K562 (cell line): Measurements from ENCODE around the gene NOM1. TPM values are rescaled to one million over a fixed set of nuclear protein-coding genes. Genes with fewer than 3 reads are reported as not detected.

Experiments used
- CBX2 ChIP-seq: fragments of 200-600 bp; sonication (generic); IDR thresholded peaks from one replicate; pipeline ENCODE4 v1.6.1; 2012; ENCODE audit warnings: mild to moderate bottlenecking, low read length, inconsistent platforms; ENCODE audit not compliant: insufficient read depth, poor library complexity, severe bottlenecking
- DIDO1 ChIP-seq: fragments of 450-650 bp; IDR thresholded peaks from 2 replicates; pipeline ENCODE4 v1.6.1; 2016; ENCODE audit warnings: low read depth, missing biosample characterization, missing genetic modification characterization
- HDAC2 ChIP-seq: fragments of 450-650 bp; IDR thresholded peaks from 2 replicates; pipeline ENCODE4 v1.6.1; 2016; ENCODE audit warnings: mild to moderate bottlenecking
- NR1H2 ChIP-seq: sonication (generic); formaldehyde crosslinking; IDR thresholded peaks from 2 replicates; pipeline ENCODE4 v1.4.0; 2020; ENCODE audit warnings: mild to moderate bottlenecking, missing genetic modification reagents
- NR4A1 ChIP-seq, 2 experiments: fragments of 250-450 bp in 1 of 2; fragments of 450-650 bp in 1 of 2; sonication (Bioruptor Pico) in 1 of 2; IDR thresholded peaks; 2 replicates each; pipeline versions ENCODE4 v1.4.0 to v1.6.1; 2016 to 2020; ENCODE audit warnings: mild to moderate bottlenecking in 2 of 2, missing compliant biosample characterization in 1 of 2, missing genetic modification characterization in 1 of 2, moderate library complexity in 1 of 2
- RBM25 ChIP-seq: fragments of 200-400 bp; formaldehyde crosslinking; IDR thresholded peaks from 2 replicates; pipeline ENCODE4 v1.6.1; 2018; ENCODE audit warnings: low read length, low read depth, moderate library complexity; ENCODE audit not compliant: severe bottlenecking
- YBX1 ChIP-seq: fragments of 450-650 bp; IDR thresholded peaks from 2 replicates; pipeline ENCODE4 v1.7.1; 2016; ENCODE audit warnings: mild to moderate bottlenecking
- polyA plus RNA-seq, 8 experiments: library from polyadenylated mRNA; depleted of rRNA in 4 of 8; stranded (reverse) in 5 of 8; unstranded in 3 of 8; fragments of >200 nt; fragmentation: Nextera tagmentation in 2 of 8; fragmentation: Illumina TruSeq in 1 of 8; extraction: Ambion mirVana in 2 of 8; extraction: Trizol in 1 of 8; gene quantifications; 2 replicates each; pipeline versions ENCODE4 v1.2.1 to v1.2.3, GENCODE V29; 2011 to 2014; ENCODE audit warnings: inconsistent platforms in 1 of 8, missing spikeins in 1 of 8
- total RNA-seq, 7 experiments: library from RNA; depleted of rRNA in 6 of 7; stranded (reverse); fragments of >200 nt in 6 of 7; fragmentation: Illumina TruSeq in 2 of 7; extraction: Trizol in 2 of 7; gene quantifications; 2 replicates each; pipeline versions ENCODE4 v1.2.1 to v1.2.3, GENCODE V29; 2011 to 2021; ENCODE audit warnings: low replicate concordance in 1 of 7
- TF ChIP-seq, protein P1 (sequence below), 2 experiments: IDR thresholded peaks in 1 of 2; conservative IDR thresholded peaks in 1 of 2; 2 replicates each; pipeline ENCODE4 v1.6.1; 2016; ENCODE audit warnings: low read depth in 2 of 2, mild to moderate bottlenecking in 1 of 2, missing compliant biosample characterization in 1 of 2, missing genetic modification characterization in 1 of 2, moderate library complexity in 1 of 2
- TF ChIP-seq, protein P2 (sequence below): fragments of 450-650 bp; formaldehyde crosslinking; IDR thresholded peaks from 2 replicates; pipeline ENCODE4 v1.4.0; 2022; ENCODE audit warnings: missing genetic modification characterization
- TF ChIP-seq, protein P3 (sequence below), 2 experiments: fragments of 250-450 bp in 1 of 2; fragments of 450-650 bp in 1 of 2; sonication (Bioruptor Pico) in 1 of 2; IDR thresholded peaks; 2 replicates each; pipeline versions ENCODE4 v1.6.1 to v1.8.0; 2016 to 2021; ENCODE audit warnings: mild to moderate bottlenecking in 2 of 2, moderate library complexity in 2 of 2, missing compliant biosample characterization in 1 of 2, missing genetic modification characterization in 1 of 2
- TF ChIP-seq, protein P4 (sequence below): fragments of 250-450 bp; sonication (Bioruptor Pico); IDR thresholded peaks from 2 replicates; pipeline ENCODE4 v1.5.0; 2020; ENCODE audit warnings: mild to moderate bottlenecking, borderline replicate concordance
- TF ChIP-seq, protein P5 (sequence below): IDR thresholded peaks from 2 replicates; pipeline ENCODE4 v1.6.1; 2016; ENCODE audit warnings: missing genetic modification characterization, missing compliant biosample characterization

Gene NOM1
- total and polyA plus RNA-seq, 9 of the 15 experiments (the other 6 are each of a cell fraction or from before 2014, with no cell fraction given), result 6.8 to 47.3 (median 37.4) TPM

DNA sequence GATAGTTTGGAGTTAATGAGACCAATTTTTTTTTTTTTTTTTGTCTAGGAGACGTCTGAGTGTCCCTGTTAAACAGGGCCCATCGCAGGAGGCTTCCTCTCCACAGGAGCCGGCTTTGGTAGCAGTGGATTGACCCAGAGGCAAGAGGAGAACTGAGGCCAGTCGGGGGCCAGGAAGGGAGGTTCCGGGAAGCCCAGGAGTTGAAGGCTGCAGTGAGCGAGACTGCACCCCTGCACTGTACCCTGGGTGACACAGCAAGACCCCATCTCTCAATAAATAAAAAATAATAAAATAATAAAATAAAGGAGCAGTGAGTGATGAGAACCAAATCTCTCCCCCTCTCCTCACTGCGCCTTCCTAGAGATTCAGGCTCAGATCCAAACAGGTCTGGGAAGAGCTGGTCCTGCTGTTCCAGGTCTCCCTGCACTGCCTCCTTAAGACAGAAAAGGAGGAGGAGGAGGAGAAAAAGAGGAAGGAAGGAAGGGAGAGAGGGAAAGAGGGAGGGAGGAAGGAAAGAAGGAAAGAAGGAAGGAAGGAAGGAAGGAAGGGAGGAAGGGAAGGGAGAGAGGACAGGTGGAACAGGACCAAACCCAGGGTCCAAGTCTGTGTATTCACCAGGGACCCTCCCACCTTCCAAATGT, 57.4 kb downstream of the NOM1 start (continued):
- TF ChIP-seq, protein P1, sequence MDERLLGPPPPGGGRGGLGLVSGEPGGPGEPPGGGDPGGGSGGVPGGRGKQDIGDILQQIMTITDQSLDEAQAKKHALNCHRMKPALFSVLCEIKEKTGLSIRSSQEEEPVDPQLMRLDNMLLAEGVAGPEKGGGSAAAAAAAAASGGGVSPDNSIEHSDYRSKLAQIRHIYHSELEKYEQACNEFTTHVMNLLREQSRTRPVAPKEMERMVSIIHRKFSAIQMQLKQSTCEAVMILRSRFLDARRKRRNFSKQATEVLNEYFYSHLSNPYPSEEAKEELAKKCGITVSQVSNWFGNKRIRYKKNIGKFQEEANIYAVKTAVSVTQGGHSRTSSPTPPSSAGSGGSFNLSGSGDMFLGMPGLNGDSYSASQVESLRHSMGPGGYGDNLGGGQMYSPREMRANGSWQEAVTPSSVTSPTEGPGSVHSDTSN (CRISPR knock-in tag; IDR thresholded peaks at IDR 0.05; ENCODE audit: low read depth), result no peak
- TF ChIP-seq, protein P1 (tag; conservative IDR thresholded peaks at IDR 0.05; ENCODE audit: low read depth), result no peak
- TF ChIP-seq CBX2 (no peak), RBM25 (no peak), NR1H2 (CRISPR knock-in tag) (no peak), YBX1 (no peak), NR4A1 (CRISPR knock-in tag; IDR thresholded peaks at IDR 0.05) (no peak), NR4A1 (tag; IDR thresholded peaks at IDR 0.05) (no peak), DIDO1 (tag) (no peak), HDAC2 (no peak)
- TF ChIP-seq, protein P2, sequence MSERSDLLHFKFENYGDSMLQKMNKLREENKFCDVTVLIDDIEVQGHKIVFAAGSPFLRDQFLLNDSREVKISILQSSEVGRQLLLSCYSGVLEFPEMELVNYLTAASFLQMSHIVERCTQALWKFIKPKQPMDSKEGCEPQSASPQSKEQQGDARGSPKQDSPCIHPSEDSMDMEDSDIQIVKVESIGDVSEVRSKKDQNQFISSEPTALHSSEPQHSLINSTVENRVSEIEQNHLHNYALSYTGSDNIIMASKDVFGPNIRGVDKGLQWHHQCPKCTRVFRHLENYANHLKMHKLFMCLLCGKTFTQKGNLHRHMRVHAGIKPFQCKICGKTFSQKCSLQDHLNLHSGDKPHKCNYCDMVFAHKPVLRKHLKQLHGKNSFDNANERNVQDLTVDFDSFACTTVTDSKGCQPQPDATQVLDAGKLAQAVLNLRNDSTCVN (CRISPR knock-in tag), result peak; percentile 20; the same call in 1 of the 2 replicates
- TF ChIP-seq, protein P3, sequence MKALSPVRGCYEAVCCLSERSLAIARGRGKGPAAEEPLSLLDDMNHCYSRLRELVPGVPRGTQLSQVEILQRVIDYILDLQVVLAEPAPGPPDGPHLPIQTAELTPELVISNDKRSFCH (CRISPR knock-in tag; IDR thresholded peaks at IDR 0.05), result no peak
- TF ChIP-seq, protein P3 (tag; IDR thresholded peaks at IDR 0.05), result no peak
- TF ChIP-seq, protein P4, sequence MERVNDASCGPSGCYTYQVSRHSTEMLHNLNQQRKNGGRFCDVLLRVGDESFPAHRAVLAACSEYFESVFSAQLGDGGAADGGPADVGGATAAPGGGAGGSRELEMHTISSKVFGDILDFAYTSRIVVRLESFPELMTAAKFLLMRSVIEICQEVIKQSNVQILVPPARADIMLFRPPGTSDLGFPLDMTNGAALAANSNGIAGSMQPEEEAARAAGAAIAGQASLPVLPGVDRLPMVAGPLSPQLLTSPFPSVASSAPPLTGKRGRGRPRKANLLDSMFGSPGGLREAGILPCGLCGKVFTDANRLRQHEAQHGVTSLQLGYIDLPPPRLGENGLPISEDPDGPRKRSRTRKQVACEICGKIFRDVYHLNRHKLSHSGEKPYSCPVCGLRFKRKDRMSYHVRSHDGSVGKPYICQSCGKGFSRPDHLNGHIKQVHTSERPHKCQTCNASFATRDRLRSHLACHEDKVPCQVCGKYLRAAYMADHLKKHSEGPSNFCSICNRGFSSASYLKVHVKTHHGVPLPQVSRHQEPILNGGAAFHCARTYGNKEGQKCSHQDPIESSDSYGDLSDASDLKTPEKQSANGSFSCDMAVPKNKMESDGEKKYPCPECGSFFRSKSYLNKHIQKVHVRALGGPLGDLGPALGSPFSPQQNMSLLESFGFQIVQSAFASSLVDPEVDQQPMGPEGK (CRISPR knock-in tag), result no peak
- TF ChIP-seq, protein P5, sequence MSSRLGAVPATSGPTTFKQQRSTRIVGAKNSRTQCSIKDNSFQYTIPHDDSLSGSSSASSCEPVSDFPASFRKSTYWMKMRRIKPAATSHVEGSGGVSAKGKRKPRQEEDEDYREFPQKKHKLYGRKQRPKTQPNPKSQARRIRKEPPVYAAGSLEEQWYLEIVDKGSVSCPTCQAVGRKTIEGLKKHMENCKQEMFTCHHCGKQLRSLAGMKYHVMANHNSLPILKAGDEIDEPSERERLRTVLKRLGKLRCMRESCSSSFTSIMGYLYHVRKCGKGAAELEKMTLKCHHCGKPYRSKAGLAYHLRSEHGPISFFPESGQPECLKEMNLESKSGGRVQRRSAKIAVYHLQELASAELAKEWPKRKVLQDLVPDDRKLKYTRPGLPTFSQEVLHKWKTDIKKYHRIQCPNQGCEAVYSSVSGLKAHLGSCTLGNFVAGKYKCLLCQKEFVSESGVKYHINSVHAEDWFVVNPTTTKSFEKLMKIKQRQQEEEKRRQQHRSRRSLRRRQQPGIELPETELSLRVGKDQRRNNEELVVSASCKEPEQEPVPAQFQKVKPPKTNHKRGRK (tag), result peak; percentile 58; the same call in 1 of the 2 replicates
